B cell (primary cell): ENCODE data around the gene LRRC8A. TPM values are rescaled to one million over a fixed set of nuclear protein-coding genes. Genes with fewer than 3 reads are reported as not detected.

Source experiments
- ATAC-seq: fragments of 200-7000 bp; cut with Tn5 transposase; one replicate; pipeline ENCODE4 v1.10.0; 2021; ENCODE audit warnings: low read depth, mild to moderate bottlenecking, moderate number of reproducible peaks, moderate library complexity
- CTCF ChIA-PET: fragments of 350-600 bp; sonication (Branson Sonifier 250); formaldehyde crosslinking; loops from one replicate; lab custom pipeline; 2021; ENCODE audit warnings: antibody characterized with exemption, inconsistent platforms; lab: Charles Lee
- POLR2A ChIA-PET: fragments of 350-600 bp; sonication (Branson Sonifier 250); formaldehyde crosslinking; loops from one replicate; lab custom pipeline; 2021; ENCODE audit warnings: antibody characterized with exemption; lab: Charles Lee
- DNase-seq: peaks from one replicate; pipeline ENCODE4 v3.0.0; 2013
- H2AFZ ChIP-seq: 2 replicates; pipeline ENCODE4 v1.6.1; 2012; ENCODE audit warnings: mild to moderate bottlenecking, low read depth, low read length; ENCODE audit not compliant: insufficient read depth, poor library complexity, severe bottlenecking
- H3K27ac ChIP-seq, 2 donors: 1 replicate in 1 of 2; 2 replicates in 1 of 2; pipeline ENCODE4 v1.5.1; 2012 to 2013; ENCODE audit warnings: low read length in 2 of 2, mild to moderate bottlenecking in 2 of 2, moderate library complexity in 1 of 2
- H3K27me3 ChIP-seq, 4 experiments: fragments of 200-600 bp in 1 of 4; sonication (generic) in 1 of 4; replicated peaks in 1 of 4; 1 replicate in 2 of 4; 2 replicates in 2 of 4; pipeline versions ENCODE4 v1.6.1 to v1.7.0; 2013 to 2016; ENCODE audit warnings: low read length in 3 of 4, mild to moderate bottlenecking in 2 of 4, mixed read lengths in 1 of 4, moderate library complexity in 1 of 4; ENCODE audit not compliant: insufficient read depth in 4 of 4, control insufficient read depth in 3 of 4; ENCODE audit errors: control extremely low read depth in 1 of 4
- H3K36me3 ChIP-seq, 2 experiments: replicated peaks in 1 of 2; 1 replicate in 1 of 2; 2 replicates in 1 of 2; pipeline versions ENCODE4 v1.6.1 to v1.7.1; 2013; ENCODE audit warnings: low read length in 1 of 2; ENCODE audit not compliant: insufficient read depth in 2 of 2, control insufficient read depth in 1 of 2; ENCODE audit errors: control extremely low read depth in 1 of 2, extremely low read depth in 1 of 2
- H3K4me1 ChIP-seq, 2 donors: fragments of 200-600 bp in 1 of 2; sonication (generic) in 1 of 2; 1 replicate in 1 of 2; 2 replicates in 1 of 2; pipeline versions ENCODE4 v1.5.1 to v1.6.1; 2013 to 2017; ENCODE audit warnings: low read length in 2 of 2; ENCODE audit not compliant: control insufficient read depth in 2 of 2, insufficient read depth in 2 of 2
- H3K4me2 ChIP-seq: replicated peaks from 2 replicates; pipeline ENCODE3; 2012; ENCODE audit warnings: mild to moderate bottlenecking, low read depth, low read length; ENCODE audit not compliant: poor library complexity, severe bottlenecking
- H3K4me3 ChIP-seq, 5 experiments: fragments of 200-600 bp in 1 of 5; sonication (generic) in 1 of 5; 1 replicate in 3 of 5; 2 replicates in 2 of 5; pipeline versions ENCODE4 v1.5.1 to v1.7.0; 2011 to 2016; ENCODE audit warnings: low read length in 4 of 5, mild to moderate bottlenecking in 4 of 5, low read depth in 2 of 5, control low read depth in 1 of 5, moderate library complexity in 1 of 5; ENCODE audit not compliant: insufficient read depth in 1 of 5; ENCODE audit errors: control extremely low read depth in 1 of 5, extremely low read depth in 1 of 5
- H3K79me2 ChIP-seq: fragments of 200-600 bp; sonication (generic); one replicate; pipeline ENCODE4 v1.6.0; 2016; ENCODE audit warnings: low read length; ENCODE audit not compliant: control insufficient read depth, insufficient read depth
- H3K9ac ChIP-seq: fragments of 200-600 bp; sonication (generic); 2 replicates; pipeline ENCODE4 v1.6.1; 2017; ENCODE audit warnings: mild to moderate bottlenecking, low read length, moderate library complexity
- H3K9me3 ChIP-seq, 3 donors: one replicate each; pipeline versions ENCODE4 v1.6.1 to v1.7.1; 2013; ENCODE audit warnings: low read length in 2 of 3; ENCODE audit not compliant: control insufficient read depth in 2 of 3, insufficient read depth in 1 of 3; ENCODE audit errors: control extremely low read depth in 1 of 3
- H4K20me1 ChIP-seq: 2 replicates; pipeline ENCODE4 v1.6.0; 2012; ENCODE audit warnings: mild to moderate bottlenecking, low read length; ENCODE audit not compliant: insufficient read depth, control insufficient read depth, poor library complexity, severe bottlenecking
- H3K27ac Mint-ChIP-seq: one replicate; pipeline ENCODE4 v1.8.0; 2021; ENCODE audit warnings: mixed read lengths
- H3K27me3 Mint-ChIP-seq: one replicate; pipeline ENCODE4 v1.8.0; 2021; ENCODE audit warnings: mixed read lengths
- H3K4me1 Mint-ChIP-seq: one replicate; pipeline ENCODE4 v1.8.0; 2021; ENCODE audit warnings: mixed read lengths
- H3K4me3 Mint-ChIP-seq: one replicate; pipeline ENCODE4 v1.8.0; 2021; ENCODE audit warnings: mixed read lengths
- H3K9me3 Mint-ChIP-seq: one replicate; pipeline ENCODE4 v1.8.0; 2022; ENCODE audit warnings: mixed read lengths; ENCODE audit not compliant: insufficient read depth
- CTCF ChIP-seq: fragments of 200-600 bp; IDR thresholded peaks from one replicate; pipeline ENCODE4 v1.8.0; 2022; ENCODE audit warnings: antibody characterized with exemption, mild to moderate bottlenecking
- EZH2 ChIP-seq: IDR thresholded peaks from 2 replicates; pipeline ENCODE4 v1.6.1; 2012; ENCODE audit warnings: borderline replicate concordance, low read depth, mild to moderate bottlenecking, moderate library complexity, low read length; ENCODE audit not compliant: insufficient read depth, poor library complexity, severe bottlenecking
- WGBS: methylation state at CpG from one replicate; pipeline ENCODE4 v1.1.5; 2013; ENCODE audit warnings: missing lambda C conversion rate; ENCODE audit not compliant: insufficient coverage; 5-methylcytosine and 5-hydroxymethylcytosine counted together
- intact Hi-C: fragments of 100-400 bp; cut with micrococcal nuclease; formaldehyde crosslinking; loops from one replicate; pipeline ENCODE4 v1.10.0; 2022
- polyA plus RNA-seq: library from polyadenylated mRNA; depleted of rRNA; stranded (reverse); fragments of >200 nt; gene quantifications from 2 replicates; pipeline ENCODE4 v1.2.3, GENCODE V29; 2012
- total RNA-seq, 2 donors: library from RNA; stranded (reverse); fragments of 120-200 nt in 1 of 2; gene quantifications; 1 replicate in 1 of 2; 2 replicates in 1 of 2; pipeline versions ENCODE4 v1.2.3 to v1.2.4, GENCODE V29; 2013 to 2022

Gene LRRC8A
- total and polyA plus RNA-seq, 2 donors (not counting 1 experiment from before 2014, with no cell fraction given): 13.1 to 14.5 TPM

DNA sequence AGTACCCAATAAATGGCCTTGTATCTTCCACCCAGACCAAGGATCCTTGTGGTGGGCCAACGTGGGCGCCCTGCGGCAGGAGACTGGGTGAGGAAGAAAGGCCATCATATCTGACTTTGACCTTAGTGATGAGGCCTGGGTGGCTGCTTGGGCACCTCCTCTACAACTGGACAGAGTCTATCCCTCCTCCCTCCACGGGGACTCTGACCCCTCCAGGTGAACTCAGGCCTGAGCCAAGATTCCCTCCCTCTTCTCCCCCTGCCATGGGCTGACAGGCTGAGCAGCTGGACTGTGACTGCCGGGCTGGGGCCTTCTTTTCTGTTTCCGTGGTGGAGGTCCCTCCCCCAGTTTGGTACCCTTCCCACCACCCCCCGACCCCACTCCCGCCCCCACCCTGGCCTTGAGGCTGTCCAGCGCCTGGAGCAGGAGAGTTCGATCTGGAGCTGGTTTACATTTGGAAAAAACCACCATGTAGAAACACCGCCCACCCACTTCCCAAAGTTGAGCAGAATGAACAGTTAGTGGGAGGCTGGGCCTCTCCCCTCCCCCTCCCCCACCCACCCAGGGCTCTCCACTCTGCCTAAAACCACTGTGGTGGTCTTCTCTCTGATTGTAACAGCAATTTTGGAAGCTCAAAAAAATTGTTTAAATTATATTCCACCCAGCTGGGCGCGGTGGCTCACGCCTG lies 37.6 kb downstream of the LRRC8A start:
- ATAC-seq: no peak
- ChIA-PET POLR2A (no interaction called here), CTCF (interaction anchor here (0.6 to 1.3 kb wide), 2 partner anchors 9 to 281 kb away, joined by 4 to 5 read pairs; no protein-coding TSS in a partner anchor)
- H3K27me3 Mint-ChIP-seq: peaks cover 2% of the 10 kb centered on the region
- intact Hi-C loops: no loop called here
- peaks cover 0 to 18% of the 10 kb centered on the region in 2 experiments for H3K36me3 ChIP-seq
- no peaks in the 10 kb centered on the region for H3K9me3 Mint-ChIP-seq
- no peak for TF ChIP-seq EZH2
- TF ChIP-seq CTCF: no peak
- no peak overlapping the region for H3K4me3 ChIP-seq
- H3K27ac Mint-ChIP-seq: no peak overlapping the region
- H3K4me1 ChIP-seq: peaks cover 13% of the 10 kb centered on the region in 2 donors
- no peak overlapping the region for H3K9ac ChIP-seq
- no peak overlapping the region for H3K27ac ChIP-seq
- no peaks in the 10 kb centered on the region for H3K9me3 ChIP-seq
- peaks cover 4% of the 10 kb centered on the region for H3K4me1 Mint-ChIP-seq
- H3K4me3 Mint-ChIP-seq: no peak overlapping the region
- no peaks in the 10 kb centered on the region for H4K20me1 ChIP-seq
- WGBS: 96% methylated on average over 2 of the region's 14 CpGs
- peaks cover 0 to 5% (median 0%) of the 10 kb centered on the region in 4 experiments for H3K27me3 ChIP-seq
- no peak overlapping the region for H3K4me2 ChIP-seq
- no peak overlapping the region for H2AFZ ChIP-seq
- no peak for DNase-seq
- H3K79me2 ChIP-seq: peaks cover under 1% of the 10 kb centered on the region

DNA sequence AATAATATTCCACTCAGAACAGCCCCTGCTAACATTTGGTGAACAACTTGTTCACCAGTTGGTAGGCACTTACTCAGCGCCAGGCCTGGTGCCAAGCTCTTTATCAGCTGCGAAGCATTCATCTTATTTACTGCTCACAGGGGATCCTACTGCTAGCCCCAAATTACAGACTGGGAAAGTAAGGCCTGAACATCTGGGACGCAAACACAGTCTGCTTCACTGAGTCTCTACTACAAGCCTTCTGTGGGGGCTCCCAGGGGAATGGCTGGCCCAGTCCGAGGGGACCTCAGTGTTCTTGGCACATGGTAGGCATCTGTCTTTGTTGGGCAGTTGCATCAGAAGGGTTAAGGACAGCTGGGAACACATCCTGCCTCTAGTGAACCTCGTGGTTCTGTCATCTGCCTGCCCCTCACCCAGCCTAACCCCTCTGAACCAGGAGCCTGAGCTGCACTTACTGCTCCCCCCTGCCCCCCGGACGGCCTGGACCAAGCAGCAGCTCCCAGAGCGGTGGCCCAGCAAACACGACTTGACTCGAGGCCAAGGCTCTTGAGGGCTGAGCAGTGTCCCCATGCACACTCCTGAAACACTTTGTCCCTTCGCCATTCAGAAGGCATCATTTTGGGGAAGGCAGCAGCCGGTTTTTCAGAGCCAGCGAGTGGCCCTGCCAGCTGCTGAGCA lies 38.6 kb downstream of the LRRC8A start, which contains the start of gene PHYHD1:
PHYHD1 (plus strand) TSS at position 602 of the 678 bp plus-strand sequence. CDS start 1,342 bp downstream, outside the sequence.
- no peak within 1 kb of the TSS for H3K4me3 Mint-ChIP-seq
- POLR2A ChIA-PET: no interaction called here
- no peak for TF ChIP-seq CTCF
- no peak for TF ChIP-seq EZH2
- CTCF ChIA-PET: no interaction called here
- Histone ChIP-seq H2AFZ (peak within 1 kb of the TSS; percentile 71), H3K4me2 (peak within 1 kb of the TSS; percentile 60), H3K9me3 (no peaks in the 10 kb centered on the region), H3K36me3 (peaks cover 0 to 18% of the 10 kb centered on the region in 2 experiments), H3K27ac (peak within 1 kb of the TSS in 1 of 2 donors; percentile 64), H3K27me3 (peaks cover 0 to 5% (median 0%) of the 10 kb centered on the region in 4 experiments), H3K79me2 (no peaks in the 10 kb centered on the region), H3K9ac (no peak within 1 kb of the TSS), H4K20me1 (no peaks in the 10 kb centered on the region), H3K4me1 (peaks cover 13% of the 10 kb centered on the region in 2 donors), H3K4me3 (no peak within 1 kb of the TSS)
- H3K9me3 Mint-ChIP-seq: no peaks in the 10 kb centered on the region
- peaks cover 2% of the 10 kb centered on the region for H3K27me3 Mint-ChIP-seq
- DNase-seq (no peak), ATAC-seq (no peak)
- peaks cover 4% of the 10 kb centered on the region for H3K4me1 Mint-ChIP-seq
- intact Hi-C loops: no loop called here
- 70% methylated on average over 12 of the region's 13 CpGs for WGBS
- H3K27ac Mint-ChIP-seq: no peak within 1 kb of the TSS
